HG03565 (cell line): ENCODE measurements around the gene CORO1C.
"Not testable (repeated sequence)": the region's sequence is repeated elsewhere in the genome, so short reads cannot be mapped to it uniquely, and the experiment has no call there.

Experiments
- ATAC-seq: cut with Tn5 transposase; IDR thresholded peaks from one replicate; pipeline ENCODE4 v1.9.1; 2021; ENCODE audit warnings: mild to moderate bottlenecking, moderate library complexity; ENCODE audit not compliant: unreplicated experiment

The CORO1C gene

GRCh38 chr12:108638141-108638827 lies 93.0 kb downstream of the CORO1C start:
- ATAC-seq = no peak

- no peak for ATAC-seq
Measured at GRCh38 chr12:108637222-108637971, 93.9 kb downstream of the CORO1C start.

GRCh38 chr12:108635997-108636808 lies 95.1 kb downstream of the CORO1C start:
- ATAC-seq = no peak

GRCh38 chr12:108635201-108635996 lies 95.9 kb downstream of the CORO1C start:
- ATAC-seq = peak; percentile 39

GRCh38 chr12:108634341-108634751 lies 97.0 kb downstream of the CORO1C start:
- ATAC-seq = no peak

GRCh38 chr12:108633534-108634248 lies 97.6 kb downstream of the CORO1C start, which contains the start of gene SELPLG:
SELPLG (minus strand) TSS chr12:108633894; CDS start chr12:108624307, 9,587 bp downstream.
- peak; percentile 47 for ATAC-seq

GRCh38 chr12:108633081-108633533 lies 98.2 kb downstream of the CORO1C start:
- ATAC-seq = no peak

- ATAC-seq = not testable (repeated sequence)
Measured at GRCh38 chr12:108631261-108631660, 100.1 kb downstream of the CORO1C start.

- ATAC-seq = no peak
Measured at GRCh38 chr12:108630481-108631207, 100.7 kb downstream of the CORO1C start.

- no peak for ATAC-seq
Measured at GRCh38 chr12:108629824-108630476, 101.4 kb downstream of the CORO1C start.

GRCh38 chr12:108629151-108629550 lies 102.2 kb downstream of the CORO1C start:
- no peak for ATAC-seq

GRCh38 chr12:108627134-108627920 lies 104.0 kb downstream of the CORO1C start:
- ATAC-seq = no peak

GRCh38 chr12:108625228-108625627 lies 106.1 kb downstream of the CORO1C start:
- no peak for ATAC-seq

GRCh38 chr12:108623577-108623976 lies 107.7 kb downstream of the CORO1C start:
- no peak for ATAC-seq

- no peak for ATAC-seq
Measured at GRCh38 chr12:108622921-108623514, 108.3 kb downstream of the CORO1C start.

- no peak for ATAC-seq
Measured at GRCh38 chr12:108622421-108622820, 108.9 kb downstream of the CORO1C start.

GRCh38 chr12:108621161-108621560 lies 110.2 kb downstream of the CORO1C start:
- no peak for ATAC-seq
